Measurements from ENCODE around the gene ADARB2.

GRCh38 chr10:1663226-1663625 lies 74.1 kb downstream of the ADARB2 start:
- TF ChIP-seq EZH2phosphoT487 (IDR thresholded peaks at IDR 0.05; ENCODE audit: low read depth, severe bottlenecking, unreplicated experiment) (no peak), CTCF (IDR thresholded peaks at IDR 0.05; ENCODE audit: poor library complexity) (no peak)

All from hepatocyte (in vitro differentiated cells).